Transverse colon (tissue), 4 donors: ENCODE measurements around the gene KCNN1. TPM values are rescaled to one million over a fixed set of nuclear protein-coding genes. Genes with fewer than 3 reads are reported as not detected.

Experiments
- DNase-seq: peaks from one replicate; pipeline ENCODE4 v3.0.0-alpha.2; 2019
- H3K27ac ChIP-seq, 4 donors: fragments of 200-600 bp; sonication (generic); 2 replicates each; pipeline ENCODE4 v1.5.1; 2016 to 2018; ENCODE audit warnings: inconsistent platforms in 4 of 4
- H3K27me3 ChIP-seq: fragments of 200-600 bp; sonication (generic); 2 replicates; pipeline ENCODE4 v1.5.1; 2017; ENCODE audit warnings: inconsistent platforms
- H3K36me3 ChIP-seq, 4 donors: fragments of 200-600 bp; sonication (generic); 2 replicates each; pipeline ENCODE4 v1.5.1; 2017 to 2019; ENCODE audit warnings: inconsistent platforms in 4 of 4
- H3K4me1 ChIP-seq, 4 donors: fragments of 200-600 bp; sonication (generic); 2 replicates each; pipeline ENCODE4 v1.5.1; 2017 to 2020; ENCODE audit warnings: inconsistent platforms in 4 of 4
- H3K4me3 ChIP-seq, 4 donors: fragments of 200-600 bp; sonication (generic); 1 replicate in 1 of 4; 2 replicates in 3 of 4; pipeline versions ENCODE4 v1.5.1 to v1.6.1; 2017 to 2019; ENCODE audit warnings: inconsistent platforms in 4 of 4
- H3K9me3 ChIP-seq, 2 donors: fragments of 200-600 bp; sonication (generic); 2 replicates each; pipeline ENCODE4 v1.5.1; 2017 to 2019; ENCODE audit warnings: inconsistent platforms in 2 of 2
- EP300 ChIP-seq: sonication (generic); formaldehyde crosslinking; IDR thresholded peaks from one replicate; pipeline ENCODE4 v1.6.1; 2017; ENCODE audit warnings: antibody characterized with exemption, low read depth
- POLR2A ChIP-seq: fragments of 450-650 bp; IDR thresholded peaks from one replicate; pipeline ENCODE4 v1.6.1; 2016; ENCODE audit warnings: antibody characterized with exemption, mild to moderate bottlenecking, moderate library complexity
- POLR2AphosphoS5 ChIP-seq, 3 donors: sonication (generic); formaldehyde crosslinking; IDR thresholded peaks; one replicate each; pipeline ENCODE4 v1.6.1; 2016; ENCODE audit warnings: antibody characterized with exemption in 3 of 3
- WGBS, 2 donors: methylation state at CpG; one replicate each; pipeline ENCODE4 v1.1.5; 2018; ENCODE audit warnings: low coverage in 1 of 2; 5-methylcytosine and 5-hydroxymethylcytosine counted together
- in situ Hi-C, 4 donors: fragments of 200-750 bp; cut with MboI; loops; one replicate each; pipeline versions ENCODE4 v1.15.0 to v1.15.1; 2017; ENCODE audit warnings: low sequenced_read_pairs in 3 of 4, low pct_ligation_motif_present in 1 of 4, low pct_unique_long_range_greater_than_20kb in 1 of 4
- intact Hi-C: fragments of 100-400 bp; cut with DNase I; formaldehyde crosslinking; loops from one replicate; pipeline ENCODE4 v1.15.1; 2023; ENCODE audit warnings: low total_unique reads
- total RNA-seq, 4 donors: library from RNA; depleted of rRNA; stranded (reverse); fragments of >200 nt; gene quantifications; one replicate each; pipeline ENCODE4 v1.1.0, GENCODE V29; 2016
- TF ChIP-seq, protein P1 (sequence below), 5 experiments: fragments of 200-600 bp in 3 of 5; fragments of 450-650 bp in 2 of 5; sonication (generic) in 3 of 5; IDR thresholded peaks; 1 replicate in 2 of 5; 2 replicates in 3 of 5; pipeline ENCODE4 v1.5.1; 2016 to 2017; ENCODE audit warnings: antibody characterized with exemption in 5 of 5, inconsistent platforms in 3 of 5, mild to moderate bottlenecking in 2 of 5, moderate library complexity in 1 of 5

The KCNN1 gene
- total RNA-seq, 4 donors from 2014 or later, result 1.6 TPM; not detected in 3

DNA sequence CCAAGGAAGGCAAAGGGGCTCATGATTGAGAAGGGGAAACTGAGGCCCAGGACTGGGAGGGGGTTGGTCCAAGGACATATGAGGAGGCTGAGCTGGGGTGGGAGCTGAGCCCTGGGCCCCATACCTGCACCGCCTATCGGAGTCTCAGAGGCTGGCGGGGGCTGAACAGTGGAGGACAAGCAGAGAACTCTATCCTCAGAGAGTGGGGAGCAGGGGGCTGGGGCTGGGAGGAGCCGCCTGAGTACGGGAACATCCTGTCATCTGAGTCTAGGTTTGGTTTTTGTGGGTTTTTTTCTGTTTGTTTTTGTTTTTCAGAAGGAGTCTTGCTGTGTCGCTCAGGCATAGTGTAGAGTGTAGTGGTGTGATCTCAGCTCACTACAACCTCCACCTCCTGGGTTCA lies 47.3 kb downstream of the KCNN1 start:
- Histone ChIP-seq H3K27ac (peak overlapping the region; percentile 34 to 66 (median 57)), H3K4me3 (no peak overlapping the region), H3K9me3 (no peaks in the 10 kb centered on the region), H3K4me1 (peaks cover under 1 to 31% (median 7%) of the 10 kb centered on the region in 4 donors), H3K27me3 (no peaks in the 10 kb centered on the region), H3K36me3 (peaks cover 0 to 42% (median 18%) of the 10 kb centered on the region in 4 donors)
- in situ Hi-C loops, result loop anchor here in 1 of 4 donors (10.0 kb wide), 1 partner anchor 51 kb away; no protein-coding TSS in a partner anchor
- TF ChIP-seq, protein P1, sequence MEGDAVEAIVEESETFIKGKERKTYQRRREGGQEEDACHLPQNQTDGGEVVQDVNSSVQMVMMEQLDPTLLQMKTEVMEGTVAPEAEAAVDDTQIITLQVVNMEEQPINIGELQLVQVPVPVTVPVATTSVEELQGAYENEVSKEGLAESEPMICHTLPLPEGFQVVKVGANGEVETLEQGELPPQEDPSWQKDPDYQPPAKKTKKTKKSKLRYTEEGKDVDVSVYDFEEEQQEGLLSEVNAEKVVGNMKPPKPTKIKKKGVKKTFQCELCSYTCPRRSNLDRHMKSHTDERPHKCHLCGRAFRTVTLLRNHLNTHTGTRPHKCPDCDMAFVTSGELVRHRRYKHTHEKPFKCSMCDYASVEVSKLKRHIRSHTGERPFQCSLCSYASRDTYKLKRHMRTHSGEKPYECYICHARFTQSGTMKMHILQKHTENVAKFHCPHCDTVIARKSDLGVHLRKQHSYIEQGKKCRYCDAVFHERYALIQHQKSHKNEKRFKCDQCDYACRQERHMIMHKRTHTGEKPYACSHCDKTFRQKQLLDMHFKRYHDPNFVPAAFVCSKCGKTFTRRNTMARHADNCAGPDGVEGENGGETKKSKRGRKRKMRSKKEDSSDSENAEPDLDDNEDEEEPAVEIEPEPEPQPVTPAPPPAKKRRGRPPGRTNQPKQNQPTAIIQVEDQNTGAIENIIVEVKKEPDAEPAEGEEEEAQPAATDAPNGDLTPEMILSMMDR (IDR thresholded peaks at IDR 0.05), result no peak
- intact Hi-C loops, result no loop called here
- 87 to 100% methylated on average over 3 to 6 of the region's 6 CpGs for WGBS, 2 donors
- DNase-seq, result no peak

DNA sequence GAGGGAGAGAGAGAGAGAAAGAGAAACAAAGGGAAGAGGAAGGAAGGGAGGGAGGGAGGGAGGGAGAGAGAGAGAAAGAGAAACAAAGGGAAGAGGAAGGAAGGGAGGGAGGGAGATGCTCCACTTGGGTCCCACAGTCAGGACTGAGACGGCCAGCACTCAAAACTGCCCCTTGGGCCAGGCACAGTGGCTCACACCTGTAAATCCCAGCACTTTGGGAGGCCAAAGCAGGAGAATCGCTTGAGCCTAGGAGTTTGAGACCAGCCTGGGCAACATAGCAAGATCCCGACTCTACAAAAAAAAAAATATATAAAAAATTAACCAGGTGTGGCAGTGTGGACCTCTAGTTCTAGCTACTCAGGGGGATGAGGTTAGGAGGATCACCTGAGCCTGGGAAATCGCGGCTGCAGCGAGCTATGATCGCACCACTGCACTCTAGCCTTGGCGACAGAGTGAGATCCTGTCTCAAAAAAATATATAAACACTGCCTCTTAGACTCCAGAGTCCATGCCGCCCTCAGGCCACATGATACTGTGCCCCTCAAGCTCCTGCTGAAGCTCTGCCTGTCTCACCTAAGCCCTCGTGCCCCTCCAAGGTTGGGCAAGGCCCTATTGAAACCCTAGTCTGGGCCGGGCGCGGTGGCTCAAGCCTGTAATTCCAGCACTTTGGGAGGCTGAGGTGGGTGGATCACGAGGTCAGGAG lies 49.5 kb downstream of the KCNN1 start:
- Histone ChIP-seq H3K27ac (peak overlapping the region; percentile 68 to 76 (median 70)), H3K36me3 (peaks cover 0 to 26% (median 9%) of the 10 kb centered on the region in 4 donors), H3K9me3 (no peaks in the 10 kb centered on the region), H3K4me3 (no peak overlapping the region), H3K27me3 (no peaks in the 10 kb centered on the region), H3K4me1 (peaks cover 16 to 52% (median 21%) of the 10 kb centered on the region in 4 donors)
- 86% methylated on average over 9 to 14 of the region's 14 CpGs for WGBS, 2 donors
- DNase-seq, result no peak
- no peak for TF ChIP-seq POLR2AphosphoS5 (IDR thresholded peaks at IDR 0.05)
- TF ChIP-seq, protein P1 (IDR thresholded peaks at IDR 0.05), result no peak
- TF ChIP-seq POLR2A, result no peak
- no peak for TF ChIP-seq EP300
- intact Hi-C loops, result no loop called here
- in situ Hi-C loops, result loop anchor here in 1 of 4 donors (10.0 kb wide), 1 partner anchor 48 kb away; no protein-coding TSS in a partner anchor

DNA sequence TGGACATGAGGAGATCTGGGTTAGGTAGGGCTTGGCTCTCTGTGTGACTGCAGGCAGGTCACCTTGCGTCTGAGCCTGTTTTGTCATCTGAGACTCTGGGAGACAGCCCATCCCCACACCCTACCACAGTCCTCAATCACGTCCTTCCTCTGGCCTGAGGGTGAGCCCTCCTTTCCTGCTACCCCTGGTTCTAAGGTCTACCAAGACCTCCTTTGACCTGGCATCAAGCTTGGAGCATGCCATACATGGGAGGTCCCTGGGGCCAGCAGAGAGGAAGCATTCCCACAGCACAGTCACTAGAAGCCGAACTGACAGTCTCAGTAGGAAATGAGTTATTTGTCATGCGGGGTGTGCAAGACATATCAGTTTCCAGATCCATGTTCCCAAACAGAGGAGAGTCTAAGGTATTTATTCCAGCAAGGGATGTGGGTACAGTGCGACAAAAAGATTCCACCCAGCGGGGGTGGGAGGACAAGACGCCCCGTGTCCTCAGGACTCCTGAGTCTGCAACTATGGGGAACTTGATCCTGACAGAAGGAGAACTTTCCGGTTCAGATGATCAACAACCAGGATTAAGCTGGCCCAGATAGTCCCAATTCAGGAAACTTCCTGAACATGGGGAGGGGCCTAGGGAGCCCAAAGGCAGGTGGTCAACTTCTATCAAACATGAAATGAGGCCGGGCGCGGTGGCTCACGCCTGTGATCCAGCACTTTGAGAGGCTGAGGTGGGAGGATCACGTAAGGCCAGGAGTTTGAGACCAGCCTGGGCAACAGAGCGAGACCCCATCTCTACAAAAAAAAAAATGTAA lies 50.6 kb downstream of the KCNN1 start:
- peaks cover 22 to 63% (median 32%) of the 10 kb centered on the region in 4 donors for H3K4me1 ChIP-seq
- peak overlapping the region; percentile 68 to 76 (median 70) for H3K27ac ChIP-seq
- H3K9me3 ChIP-seq, result no peaks in the 10 kb centered on the region
- 76 to 77% methylated on average over 7 to 14 of the region's 15 CpGs for WGBS, 2 donors
- in situ Hi-C loops, result loop anchor here in 1 of 4 donors (10.0 kb wide), 1 partner anchor 47 kb away; no protein-coding TSS in a partner anchor
- H3K4me3 ChIP-seq, result no peak overlapping the region
- no peak for DNase-seq
- H3K27me3 ChIP-seq, result no peaks in the 10 kb centered on the region
- peaks cover 0 to 19% (median 5%) of the 10 kb centered on the region in 4 donors for H3K36me3 ChIP-seq
- intact Hi-C loops, result no loop called here
- TF ChIP-seq EP300 (no peak), POLR2AphosphoS5 (IDR thresholded peaks at IDR 0.05) (no peak), POLR2A (no peak)

DNA sequence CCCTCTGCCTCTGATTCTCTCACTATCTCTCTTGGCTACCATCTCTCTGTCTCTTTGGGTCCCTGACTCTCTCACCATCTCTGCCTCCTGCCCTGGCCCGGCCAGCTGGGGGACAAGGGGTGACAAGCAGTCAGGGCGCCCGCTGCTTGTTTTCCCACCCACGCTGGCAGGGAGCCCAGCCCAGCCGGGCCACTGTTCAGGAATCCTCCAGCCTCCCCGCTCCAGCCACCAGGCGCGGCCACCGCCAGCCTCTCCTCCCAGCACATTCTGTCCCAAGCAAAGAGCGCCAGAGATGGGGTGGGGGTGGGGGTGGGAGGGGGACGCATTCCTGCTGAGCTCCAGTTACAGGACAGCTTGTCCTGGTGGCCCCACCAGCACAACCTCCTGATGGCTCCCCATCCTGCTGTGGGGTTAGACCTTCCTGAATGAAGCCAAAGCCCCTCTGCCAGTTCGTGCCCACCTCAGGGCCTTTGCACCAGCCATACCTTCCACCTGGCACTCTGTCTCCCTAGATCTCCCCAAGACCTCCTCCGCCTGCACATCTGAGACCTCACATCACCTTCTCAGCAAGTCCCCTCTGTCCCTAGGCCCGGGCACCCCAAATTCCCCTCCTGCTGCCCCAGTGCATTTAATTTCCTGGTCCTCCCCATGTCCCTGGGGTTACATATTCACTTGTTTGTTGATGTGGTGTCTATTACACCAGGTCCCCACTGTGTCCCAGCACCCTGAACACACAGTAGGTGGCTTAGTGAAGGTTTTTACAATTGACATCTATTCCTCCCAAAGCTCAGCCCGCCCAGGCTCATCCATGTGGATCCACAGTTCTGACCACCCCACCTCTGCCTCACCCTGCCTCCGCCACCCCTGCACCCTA lies 53.5 kb downstream of the KCNN1 start:
- WGBS, 2 donors, result 29 to 56% methylated on average over 8 to 16 of the region's 16 CpGs
- peak; percentile 75 for DNase-seq
- H3K4me1 ChIP-seq, result peaks cover 21 to 63% (median 36%) of the 10 kb centered on the region in 4 donors
- H3K4me3 ChIP-seq, result no peak overlapping the region
- H3K27me3 ChIP-seq, result no peaks in the 10 kb centered on the region
- H3K27ac ChIP-seq, result peak overlapping the region; percentile 74 to 82 (median 80)
- in situ Hi-C loops, result no loop called here
- TF ChIP-seq POLR2AphosphoS5 (IDR thresholded peaks at IDR 0.05) (peak in 2 of 3 donors; percentile 45 to 58), EP300 (peak; percentile 35)
- TF ChIP-seq, protein P1 (IDR thresholded peaks at IDR 0.05), result no peak
- no peaks in the 10 kb centered on the region for H3K9me3 ChIP-seq
- intact Hi-C loops, result no loop called here
- H3K36me3 ChIP-seq, result no peaks in the 10 kb centered on the region
